Dedifferentiated amniotic fluid mesenchymal stem cell (primary cell): ENCODE data around the gene CDH8.
"Not testable (repeated sequence)": the region's sequence is repeated elsewhere in the genome, so short reads cannot be mapped to it uniquely, and the experiment has no call there.

ENCODE experiments used
- DNase-seq: peaks from one replicate; pipeline ENCODE4 v3.0.0-alpha.2; 2016; ENCODE audit errors: extremely low spot score

CDH8 gene

GRCh38 chr16:61936522-61936921 is 99.7 kb downstream of the CDH8 start:
- DNase-seq: no peak

- no peak for DNase-seq
Measured at GRCh38 chr16:61934601-61935000, 101.6 kb downstream of the CDH8 start.

GRCh38 chr16:61929776-61930175 is 106.5 kb downstream of the CDH8 start:
- DNase-seq: no peak

- no peak for DNase-seq
Measured at GRCh38 chr16:61926766-61927165, 109.5 kb downstream of the CDH8 start.

GRCh38 chr16:61923629-61924028 is 112.6 kb downstream of the CDH8 start:
- DNase-seq: no peak

GRCh38 chr16:61921373-61921772 is 114.9 kb downstream of the CDH8 start:
- no peak for DNase-seq

- not testable (repeated sequence) for DNase-seq
Measured at GRCh38 chr16:61917865-61918826, 118.1 kb downstream of the CDH8 start.

GRCh38 chr16:61915569-61915968 is 120.7 kb downstream of the CDH8 start:
- DNase-seq: no peak

GRCh38 chr16:61909074-61909473 is 127.2 kb downstream of the CDH8 start:
- DNase-seq: no peak

GRCh38 chr16:61908426-61908825 is 127.8 kb downstream of the CDH8 start:
- no peak for DNase-seq

GRCh38 chr16:61901689-61902088 is 134.5 kb downstream of the CDH8 start:
- DNase-seq: no peak

GRCh38 chr16:61900482-61900881 is 135.8 kb downstream of the CDH8 start:
- DNase-seq: no peak

- no peak for DNase-seq
Measured at GRCh38 chr16:61897657-61898056, 138.6 kb downstream of the CDH8 start.

- no peak for DNase-seq
Measured at GRCh38 chr16:61892531-61892930, 143.7 kb downstream of the CDH8 start.

GRCh38 chr16:61891460-61891859 is 144.8 kb downstream of the CDH8 start:
- no peak for DNase-seq

GRCh38 chr16:61890386-61890785 is 145.9 kb downstream of the CDH8 start:
- no peak for DNase-seq

- no peak for DNase-seq
Measured at GRCh38 chr16:61887903-61888302, 148.3 kb downstream of the CDH8 start.

GRCh38 chr16:61885343-61885742 is 150.9 kb downstream of the CDH8 start:
- no peak for DNase-seq

GRCh38 chr16:61879306-61879705 is 156.9 kb downstream of the CDH8 start:
- no peak for DNase-seq

GRCh38 chr16:61877436-61877835 is 158.8 kb downstream of the CDH8 start:
- no peak for DNase-seq

- DNase-seq: no peak
Measured at GRCh38 chr16:61872778-61873119, 163.5 kb downstream of the CDH8 start.

GRCh38 chr16:61871837-61872777 is 164.1 kb downstream of the CDH8 start:
- DNase-seq: no peak
